ENCODE results near the gene PHLDA3. TPM values are rescaled to one million over a fixed set of nuclear protein-coding genes. Genes with fewer than 3 reads are reported as not detected.
A peak's percentile ranks its signal among the peaks of the same experiment; 100 is the strongest.

PHLDA3 gene
- polyA plus RNA-seq, 2 of the 4 experiments (the other 2 are of a cell fraction) = 40.5 to 91.1 TPM

DNA sequence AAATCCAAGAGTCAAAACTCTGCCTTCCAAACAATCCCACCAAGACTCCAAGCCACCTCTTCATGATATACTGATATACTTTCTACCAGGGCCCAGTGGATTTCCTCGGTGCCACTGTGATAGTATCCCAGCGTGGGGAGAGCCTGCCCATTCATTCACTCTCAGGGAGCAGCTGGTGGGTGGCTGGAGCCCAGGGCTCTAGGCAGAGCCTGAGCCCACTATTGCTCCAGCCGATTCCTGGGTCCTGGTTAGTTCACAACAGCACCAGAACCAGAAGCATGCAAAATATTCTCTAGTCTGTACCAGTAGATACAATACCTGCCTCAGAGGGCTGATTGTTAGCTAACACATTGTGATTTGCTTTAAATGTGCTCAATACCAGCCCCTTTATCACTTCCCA is 37.1 kb upstream of the PHLDA3 start:
- DNase-seq (ENCODE audit: low read depth in 1 of 2, low spot score in 1 of 2) = no peak
- 21% methylated on average over 3 of the region's 3 CpGs for WGBS (ENCODE audit: missing lambda C conversion rate)
- Histone ChIP-seq H3K9me3 (no peaks in the 10 kb centered on the region), H3K4me2 (peak overlapping the region; percentile 85), H3K27ac (peak overlapping the region; percentile 87 to 96), H3K4me3 (peak overlapping the region; percentile 66), H3K4me1 (peaks cover 62% of the 10 kb centered on the region)
- CTCF ChIA-PET = interaction anchor here (1.3 to 49.4 kb wide), 5 partner anchors 8 to 145 kb away, joined by 3 to 1452 read pairs (median 376); partner anchors contain the start of gene CSRP1
- TF ChIP-seq EP300 (IDR thresholded peaks at IDR 0.05) (no peak), RARB (CRISPR knock-in tag; IDR thresholded peaks at IDR 0.05) (0 out of 2 replicates have a peak, but pooled peaks have one; percentile 9), FOSB (CRISPR knock-in tag; IDR thresholded peaks at IDR 0.05) (0 out of 2 replicates have a peak, but pooled peaks have one; percentile 19)
- ATAC-seq = peak in 1 of 2 experiments; percentile 5; a peak in 3 of 6 replicates
- POLR2A ChIA-PET = interaction anchor here (1.5 to 3.9 kb wide), 3 partner anchors 20 to 37 kb away, joined by 4 to 19 read pairs (median 8); partner anchors contain the start of gene PHLDA3
- FAIRE-seq = no peak

DNA sequence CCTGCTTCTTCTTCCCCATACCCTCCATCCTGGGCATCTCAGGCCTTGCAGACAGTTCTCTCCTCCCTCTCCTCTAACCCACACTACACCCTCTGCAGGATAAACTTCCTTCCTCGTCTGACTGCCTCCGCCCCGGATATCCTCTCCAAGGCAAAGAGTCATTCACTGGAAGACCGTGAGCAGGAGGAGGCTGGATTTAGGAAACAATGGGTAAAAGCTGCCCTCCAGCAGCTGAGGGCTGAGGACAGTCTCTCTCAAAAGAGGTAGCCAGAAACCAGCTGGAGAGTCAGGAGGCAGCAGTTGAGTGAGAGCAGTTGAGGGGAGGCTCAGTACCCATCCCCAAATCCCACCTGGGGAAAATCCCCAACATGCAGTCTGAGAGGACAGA is 36.5 kb upstream of the PHLDA3 start:
- CTCF ChIA-PET = interaction anchor here (1.5 to 49.4 kb wide), 4 partner anchors 9 to 70 kb away, joined by 5 to 1452 read pairs (median 914); partner anchors contain the start of gene CSRP1
- POLR2A ChIA-PET = no interaction called here
- peak; percentile 9 to 33; a peak in 3 of 6 replicates for ATAC-seq
- no peaks in the 10 kb centered on the region for H3K9me3 ChIP-seq
- no peak for FAIRE-seq
- DNase-seq (ENCODE audit: low read depth in 1 of 2, low spot score in 1 of 2) = peak in 1 of 2 experiments; percentile 60
- H3K4me1 ChIP-seq = peaks cover 62% of the 10 kb centered on the region
- TF ChIP-seq NPAS2 (CRISPR knock-in tag; IDR thresholded peaks at IDR 0.05; ENCODE audit: borderline replicate concordance) (no peak), FOSL2 (IDR thresholded peaks at IDR 0.05) (no peak), FOSL2 (CRISPR knock-in tag; IDR thresholded peaks at IDR 0.05) (no peak), CBX2 (IDR thresholded peaks at IDR 0.05; ENCODE audit: borderline replicate concordance, low read depth) (no peak), NFE2L2 (conservative IDR thresholded peaks at IDR 0.05; ENCODE audit: low read length) (no peak), HEYL (CRISPR knock-in tag; IDR thresholded peaks at IDR 0.05) (no peak), TP53 (CRISPR knock-in tag; IDR thresholded peaks at IDR 0.05) (no peak), CEBPB (IDR thresholded peaks at IDR 0.05) (no peak), RNF2 (IDR thresholded peaks at IDR 0.05; ENCODE audit: borderline replicate concordance, low read depth) (no peak), RARB (CRISPR knock-in tag; IDR thresholded peaks at IDR 0.05) (no peak), CHD2 (IDR thresholded peaks at IDR 0.05; ENCODE audit: low read length, partially characterized antibody) (no peak), HOXB13 (CRISPR knock-in tag; IDR thresholded peaks at IDR 0.05; ENCODE audit: low read depth) (no peak), ZFP36 (IDR thresholded peaks at IDR 0.05; ENCODE audit: borderline replicate concordance, partially characterized antibody) (no peak), PHF8 (IDR thresholded peaks at IDR 0.05; ENCODE audit: borderline replicate concordance, low read depth) (no peak), POLR2A (IDR thresholded peaks at IDR 0.05; ENCODE audit: low read length) (no peak), KDM5A (IDR thresholded peaks at IDR 0.05) (no peak), JUNB (IDR thresholded peaks at IDR 0.05) (no peak), CHD4 (IDR thresholded peaks at IDR 0.05; ENCODE audit: borderline replicate concordance) (no peak)
- TF ChIP-seq, protein P1, sequence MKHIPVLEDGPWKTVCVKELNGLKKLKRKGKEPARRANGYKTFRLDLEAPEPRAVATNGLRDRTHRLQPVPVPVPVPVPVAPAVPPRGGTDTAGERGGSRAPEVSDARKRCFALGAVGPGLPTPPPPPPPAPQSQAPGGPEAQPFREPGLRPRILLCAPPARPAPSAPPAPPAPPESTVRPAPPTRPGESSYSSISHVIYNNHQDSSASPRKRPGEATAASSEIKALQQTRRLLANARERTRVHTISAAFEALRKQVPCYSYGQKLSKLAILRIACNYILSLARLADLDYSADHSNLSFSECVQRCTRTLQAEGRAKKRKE (CRISPR knock-in tag; IDR thresholded peaks at IDR 0.05; ENCODE audit: low read depth) = no peak
- TF ChIP-seq, protein P2, sequence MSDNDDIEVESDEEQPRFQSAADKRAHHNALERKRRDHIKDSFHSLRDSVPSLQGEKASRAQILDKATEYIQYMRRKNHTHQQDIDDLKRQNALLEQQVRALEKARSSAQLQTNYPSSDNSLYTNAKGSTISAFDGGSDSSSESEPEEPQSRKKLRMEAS (IDR thresholded peaks at IDR 0.05) = no peak
- TF ChIP-seq, protein P3, sequence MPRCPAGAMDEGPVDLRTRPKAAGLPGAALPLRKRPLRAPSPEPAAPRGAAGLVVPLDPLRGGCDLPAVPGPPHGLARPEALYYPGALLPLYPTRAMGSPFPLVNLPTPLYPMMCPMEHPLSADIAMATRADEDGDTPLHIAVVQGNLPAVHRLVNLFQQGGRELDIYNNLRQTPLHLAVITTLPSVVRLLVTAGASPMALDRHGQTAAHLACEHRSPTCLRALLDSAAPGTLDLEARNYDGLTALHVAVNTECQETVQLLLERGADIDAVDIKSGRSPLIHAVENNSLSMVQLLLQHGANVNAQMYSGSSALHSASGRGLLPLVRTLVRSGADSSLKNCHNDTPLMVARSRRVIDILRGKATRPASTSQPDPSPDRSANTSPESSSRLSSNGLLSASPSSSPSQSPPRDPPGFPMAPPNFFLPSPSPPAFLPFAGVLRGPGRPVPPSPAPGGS (IDR thresholded peaks at IDR 0.05) = no peak
- peak overlapping the region; percentile 85 for H3K4me2 ChIP-seq
- 2% methylated on average over 4 of the region's 4 CpGs for WGBS (ENCODE audit: missing lambda C conversion rate)
- H3K27ac ChIP-seq = peak overlapping the region; percentile 87 to 96
- peak overlapping the region; percentile 66 for H3K4me3 ChIP-seq

All from A549 (cell line).